ENCODE data around the gene CMTM1.
"Not testable (repeated sequence)": the region's sequence is repeated elsewhere in the genome, so short reads cannot be mapped to it uniquely, and the experiment has no call there.

CMTM1 gene

DNA sequence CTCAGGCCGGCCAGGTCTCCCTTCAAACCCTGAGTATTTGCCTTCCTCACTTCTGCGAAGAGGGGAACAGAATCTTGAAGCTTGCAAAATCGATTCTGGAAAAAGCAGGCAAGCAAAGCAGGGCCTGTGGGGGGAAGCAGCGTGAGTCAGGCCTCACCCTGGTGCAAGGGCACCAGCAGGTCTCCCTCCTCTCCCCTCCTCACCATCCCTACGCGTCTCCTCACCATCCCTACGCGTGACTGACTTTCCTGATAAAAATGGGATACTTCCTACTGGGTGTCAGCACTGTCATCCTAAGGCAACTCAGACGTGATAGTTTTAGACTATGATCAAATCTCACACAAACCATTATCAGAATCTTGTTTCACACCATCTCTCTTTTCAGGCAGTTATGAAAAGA is 50.4 kb downstream of the CMTM1 start:
- no peak for DNase-seq (ENCODE audit: low read depth)

DNA sequence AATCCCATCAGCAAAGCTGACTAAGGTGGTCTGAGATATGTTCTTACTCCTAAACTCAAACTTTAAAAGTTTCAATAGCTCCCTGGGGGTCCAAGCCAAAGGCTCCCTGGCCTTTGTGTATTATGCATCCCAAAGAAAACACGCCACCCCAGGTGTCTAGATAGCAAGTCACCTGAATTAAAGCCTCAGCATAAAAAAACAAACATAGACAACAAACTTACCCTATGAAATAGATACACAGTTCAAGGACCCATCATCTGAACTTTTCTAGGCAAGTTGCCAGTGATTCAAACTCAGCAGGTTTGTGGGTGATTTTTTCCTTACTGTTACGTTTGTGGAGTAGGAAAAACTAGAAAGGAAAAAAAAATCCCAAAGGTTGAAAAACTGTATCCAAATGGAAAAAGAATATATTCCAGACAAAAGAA is 50.8 kb downstream of the CMTM1 start:
- no peak for DNase-seq (ENCODE audit: low read depth)

DNA sequence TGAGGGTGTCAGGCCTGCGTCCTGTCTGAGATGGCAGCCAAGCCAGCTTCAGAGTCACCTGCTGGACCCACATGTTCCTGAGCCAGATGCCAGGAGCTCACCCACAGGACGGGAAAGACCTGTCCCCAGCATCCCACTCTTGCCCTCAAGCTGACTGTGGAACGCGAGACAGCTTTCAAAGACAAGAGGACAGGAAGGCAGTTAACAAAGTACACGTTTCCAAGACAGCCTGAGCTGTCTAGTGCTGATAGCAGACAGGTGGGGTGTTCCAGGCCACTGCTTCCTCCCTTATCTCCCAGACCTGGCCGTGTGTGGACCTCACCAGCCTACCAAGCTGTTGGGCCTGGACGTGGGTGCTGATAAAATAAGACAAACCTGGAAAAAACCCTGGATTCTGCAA is 51.5 kb downstream of the CMTM1 start:
- DNase-seq (ENCODE audit: low read depth): no peak

DNA sequence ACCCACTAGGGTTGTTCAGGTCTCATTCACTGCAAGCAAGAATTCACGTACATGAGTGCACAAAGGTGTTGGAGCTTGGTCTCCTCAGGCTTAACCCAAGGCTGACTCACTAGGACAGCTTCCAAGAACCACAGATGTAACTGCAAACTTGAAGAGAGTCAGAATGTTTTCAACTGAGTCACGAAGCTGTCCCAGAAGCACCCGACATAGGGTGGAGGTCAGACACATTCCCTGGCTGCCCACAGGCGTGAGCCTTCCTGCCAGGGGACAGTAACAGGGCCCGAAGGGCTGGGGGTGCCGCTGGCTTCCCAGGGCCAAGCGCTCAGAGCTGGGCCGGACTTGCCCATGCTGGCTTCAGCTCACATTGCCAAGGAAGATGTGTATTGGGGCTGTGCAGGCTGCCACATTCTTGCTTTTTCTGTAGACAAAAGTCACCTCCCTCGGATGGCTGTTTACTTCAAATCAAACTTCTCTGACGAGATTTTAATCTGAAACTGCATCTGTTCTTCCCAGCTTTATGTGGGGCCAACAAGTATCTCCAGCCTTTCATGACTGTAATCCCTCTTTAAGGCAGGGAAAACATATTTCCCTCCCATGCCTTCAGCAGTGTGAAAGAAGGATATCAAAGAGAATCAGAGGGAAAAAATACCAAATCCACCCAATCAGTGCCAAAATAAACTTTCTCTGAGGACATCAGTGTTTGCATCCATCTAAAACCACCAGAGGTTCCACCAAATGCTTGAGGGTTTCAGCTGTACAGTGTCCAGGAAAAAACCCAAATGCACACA is 52.5 kb downstream of the CMTM1 start:
- DNase-seq (ENCODE audit: low read depth): no peak

DNA sequence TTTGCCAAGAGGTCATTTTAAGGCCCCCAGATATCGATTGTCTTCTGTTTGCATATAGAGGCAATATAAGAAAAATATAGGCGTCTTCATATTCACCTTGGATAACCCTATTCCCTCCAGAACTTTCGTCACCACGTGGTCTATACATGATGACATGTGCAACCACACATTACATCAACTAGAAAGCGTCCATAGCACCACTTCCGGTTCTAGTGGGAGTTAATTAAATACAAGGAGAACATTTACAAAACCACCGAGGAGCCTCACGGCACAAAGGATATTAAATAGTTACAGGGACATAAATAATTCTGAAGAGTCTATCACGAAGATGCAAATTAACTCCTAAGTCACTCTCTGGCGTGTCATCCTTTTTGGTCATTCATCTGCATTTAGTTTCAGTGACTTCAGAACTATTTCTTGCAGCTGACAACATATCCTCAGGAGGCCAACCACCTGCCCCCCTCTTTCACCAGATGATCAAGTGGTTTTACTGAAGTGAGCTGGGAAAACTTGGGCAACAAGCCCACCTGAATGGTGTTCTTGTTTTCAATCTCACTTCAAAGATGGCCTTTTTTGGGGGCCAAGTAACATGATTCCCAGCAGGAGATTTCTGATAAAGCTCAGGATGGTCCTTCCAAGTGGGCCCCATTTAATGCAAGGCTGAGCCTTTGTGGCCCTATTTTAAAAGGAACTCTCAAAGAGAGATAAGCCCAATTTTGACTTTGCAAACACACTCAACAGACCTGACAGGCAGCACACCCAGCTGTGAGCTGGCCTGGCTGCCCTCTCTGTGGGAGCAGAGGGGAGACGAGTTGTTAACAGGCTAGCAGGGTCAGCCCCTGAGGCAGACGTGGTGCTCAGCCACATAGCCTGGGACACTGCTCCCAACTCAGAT is 53.5 kb downstream of the CMTM1 start:
- DNase-seq (ENCODE audit: low read depth): no peak

DNA sequence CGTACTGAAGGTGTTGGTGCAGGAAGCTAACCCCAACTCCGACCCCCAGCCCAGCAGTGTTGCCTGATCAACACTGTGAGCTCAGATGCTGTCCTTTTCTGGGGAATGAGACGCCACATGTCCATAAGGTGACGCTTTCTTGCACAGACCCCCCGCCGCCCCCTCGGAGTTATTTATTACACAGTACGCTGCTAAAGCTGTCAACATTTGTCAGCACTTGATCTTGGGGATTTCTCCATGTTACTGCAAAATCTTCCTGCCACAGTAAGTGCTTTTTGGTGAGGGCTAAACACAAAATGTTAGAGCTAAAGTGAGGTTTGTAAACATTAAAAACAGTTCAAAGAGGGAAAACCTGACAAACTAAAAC is 54.2 kb downstream of the CMTM1 start:
- DNase-seq (ENCODE audit: low read depth): no peak

DNA sequence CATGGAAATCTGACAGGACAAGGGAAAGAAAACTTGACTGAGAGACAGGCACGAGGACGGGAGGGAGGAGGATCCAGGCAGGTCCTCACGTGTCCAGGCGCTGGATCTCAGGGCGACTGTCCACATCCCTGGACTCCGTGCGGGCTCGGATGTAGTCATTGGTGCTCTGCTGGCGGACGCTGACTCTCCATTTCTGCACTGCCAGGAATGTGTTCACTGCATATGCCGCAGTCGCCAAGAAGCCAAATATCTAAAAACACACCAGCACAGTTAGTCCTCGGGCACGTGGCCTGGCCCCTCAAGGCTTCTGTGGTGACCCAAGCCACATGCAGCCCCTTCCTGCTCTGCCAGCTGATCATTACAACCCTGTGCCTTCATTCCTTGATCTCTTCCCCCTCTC is 55.7 kb downstream of the CMTM1 start:
- no peak for DNase-seq (ENCODE audit: low read depth)

DNA sequence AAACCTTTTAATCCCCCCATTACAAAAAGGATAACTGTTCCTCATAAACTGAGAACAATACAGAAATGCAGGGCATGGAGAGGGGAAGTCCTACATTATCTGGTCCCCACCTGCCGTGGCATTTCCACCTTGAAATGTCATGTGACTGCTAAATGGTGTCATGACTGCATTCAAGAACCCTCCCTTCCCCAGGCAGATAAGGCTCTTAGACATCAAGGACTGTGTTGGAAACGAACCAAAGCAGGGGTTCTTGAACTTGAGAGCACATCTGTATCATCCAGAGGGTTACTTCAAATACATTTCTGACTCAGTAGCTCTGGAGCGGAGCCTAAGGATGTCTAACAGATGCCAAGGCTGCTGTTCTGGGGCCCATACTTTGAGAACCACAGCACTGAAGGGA is 56.6 kb downstream of the CMTM1 start:
- no peak for DNase-seq (ENCODE audit: low read depth)

DNA sequence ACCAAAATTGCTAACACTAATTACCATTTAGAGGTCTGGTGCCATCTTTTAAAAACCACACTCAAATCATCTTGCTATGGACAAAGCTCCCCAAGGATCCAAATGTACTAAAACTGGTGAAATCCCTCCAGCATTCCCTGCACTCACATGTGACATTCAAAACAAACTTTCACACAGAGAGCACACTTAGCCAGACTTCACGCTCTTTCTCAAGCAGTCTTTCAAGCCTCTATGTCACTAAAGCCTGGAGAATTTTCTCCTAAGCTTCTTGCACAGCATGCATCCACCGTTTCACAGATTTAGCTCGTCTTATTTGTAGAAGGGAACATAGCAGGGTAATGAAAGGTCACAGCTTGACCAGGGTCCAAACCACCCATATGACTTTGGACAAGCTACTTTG is 57.5 kb downstream of the CMTM1 start:
- DNase-seq (ENCODE audit: low read depth): no peak

DNA sequence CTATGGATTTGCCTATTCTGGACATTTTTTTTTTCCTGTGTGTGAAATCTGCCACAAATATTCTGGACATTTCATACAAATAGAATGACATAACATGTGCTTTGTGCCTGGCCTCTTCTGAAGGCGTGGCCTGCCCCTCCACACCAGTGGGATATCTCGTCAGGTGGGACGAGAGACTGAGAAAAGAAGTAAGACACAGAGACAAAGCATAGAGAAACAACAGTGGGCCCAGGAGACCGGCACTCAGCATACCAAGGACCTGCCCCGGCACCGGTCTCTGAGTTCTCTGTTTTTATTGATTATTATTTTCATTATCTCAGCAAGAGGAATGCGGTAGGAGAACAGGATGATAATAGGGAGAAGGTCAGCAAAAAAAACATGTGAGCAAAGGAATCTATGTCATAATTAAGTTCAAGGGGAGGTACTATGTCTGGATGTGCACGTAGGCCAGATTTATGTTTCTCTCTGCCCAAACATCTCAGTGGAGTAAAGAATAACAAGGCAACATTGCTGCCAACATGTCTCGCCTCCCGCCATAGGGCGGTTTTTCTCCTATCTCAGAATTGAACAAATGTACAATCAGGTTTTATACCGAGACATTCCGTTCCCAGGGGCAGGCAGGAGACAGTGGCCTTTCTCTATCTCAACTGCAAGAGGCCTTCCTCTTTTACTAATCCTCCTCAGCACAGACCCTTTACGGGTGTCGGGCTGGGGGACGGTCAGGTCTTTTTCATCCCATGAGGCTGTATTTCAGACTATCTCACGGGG is 61.6 kb downstream of the CMTM1 start:
- not testable (repeated sequence) for DNase-seq (ENCODE audit: low read depth)

All from T-helper 22 cell (primary cell).